ENCODE data around the gene PFDN2. TPM values are rescaled to one million over a fixed set of nuclear protein-coding genes. Genes with fewer than 3 reads are reported as not detected.

The PFDN2 gene
- total and polyA plus RNA-seq, 10 donors, result 14.9 to 140 (median 42.5) TPM

GRCh38 chr1:161095230-161095629, 22.6 kb downstream of the PFDN2 start:
- H3K27me3 ChIP-seq (replicated peaks in 1 of 7), result no peaks in the 10 kb centered on the region
- no peak overlapping the region for H3K4me3 ChIP-seq
- H3K4me1 ChIP-seq, result peaks cover 15 to 37% (median 32%) of the 10 kb centered on the region in 6 donors
- DNase-seq, result no peak
- no peak for TF ChIP-seq CTCF (IDR thresholded peaks at IDR 0.05 in 8 of 11, conservative IDR thresholded peaks at IDR 0.05 in 3 of 11)
- no peak for TF ChIP-seq POLR2A (IDR thresholded peaks at IDR 0.05)
- TF ChIP-seq POLR2AphosphoS5 (IDR thresholded peaks at IDR 0.05), result no peak
- no peak overlapping the region for H3K27ac ChIP-seq
- intact Hi-C loops (cut with DNase I; ENCODE audit: low total_unique reads), result loop anchor here (5.0 to 10.0 kb wide), 2 partner anchors 50 to 98 kb away; partner anchors contain the start of gene USF1
- WGBS, 5 donors, result 87 to 93% (median 90%) methylated on average over 6 of the region's 6 CpGs
- peaks cover 0 to 11% (median 3%) of the 10 kb centered on the region in 6 donors for H3K36me3 ChIP-seq
- H3K9me3 ChIP-seq, result no peaks in the 10 kb centered on the region

GRCh38 chr1:161094481-161094880, 23.4 kb downstream of the PFDN2 start:
- peaks cover 0 to 4% (median 0%) of the 10 kb centered on the region in 6 donors for H3K36me3 ChIP-seq
- H3K27me3 ChIP-seq (replicated peaks in 1 of 7), result no peaks in the 10 kb centered on the region
- no peak overlapping the region for H3K4me3 ChIP-seq
- DNase-seq, result no peak
- intact Hi-C loops (cut with DNase I; ENCODE audit: low total_unique reads), result loop anchor here (10.0 kb wide), 1 partner anchor 50 kb away; the partner anchor contains the start of gene USF1
- H3K27ac ChIP-seq, result no peak overlapping the region
- TF ChIP-seq POLR2A (IDR thresholded peaks at IDR 0.05) (no peak), POLR2AphosphoS5 (IDR thresholded peaks at IDR 0.05) (no peak), CTCF (IDR thresholded peaks at IDR 0.05 in 8 of 11, conservative IDR thresholded peaks at IDR 0.05 in 3 of 11) (no peak)
- peaks cover 15 to 37% (median 32%) of the 10 kb centered on the region in 6 donors for H3K4me1 ChIP-seq
- no peaks in the 10 kb centered on the region for H3K9me3 ChIP-seq
- 91 to 98% (median 97%) methylated on average over 14 of the region's 14 CpGs for WGBS, 5 donors

- no peaks in the 10 kb centered on the region for H3K36me3 ChIP-seq
- DNase-seq, result no peak
- no peak overlapping the region for H3K4me3 ChIP-seq
- no peak overlapping the region for H3K27ac ChIP-seq
- TF ChIP-seq POLR2AphosphoS5 (IDR thresholded peaks at IDR 0.05) (no peak), POLR2A (IDR thresholded peaks at IDR 0.05) (no peak), CTCF (IDR thresholded peaks at IDR 0.05 in 8 of 11, conservative IDR thresholded peaks at IDR 0.05 in 3 of 11) (no peak)
- WGBS, 5 donors, result 80 to 90% (median 84%) methylated on average over 3 of the region's 3 CpGs
- no peaks in the 10 kb centered on the region for H3K9me3 ChIP-seq
- intact Hi-C loops (cut with DNase I; ENCODE audit: low total_unique reads), result loop anchor here (10.0 kb wide), 1 partner anchor 48 kb away; the partner anchor contains the start of gene USF1
- H3K4me1 ChIP-seq, result peaks cover 5 to 27% (median 16%) of the 10 kb centered on the region in 6 donors
- H3K27me3 ChIP-seq (replicated peaks in 1 of 7), result no peaks in the 10 kb centered on the region
These were observed 25.2 kb downstream of the PFDN2 start for GRCh38 chr1:161092621-161093028.

GRCh38 chr1:161091796-161092507, 25.9 kb downstream of the PFDN2 start:
- H3K4me3 ChIP-seq, result no peak overlapping the region
- no peaks in the 10 kb centered on the region for H3K36me3 ChIP-seq
- WGBS, 5 donors, result 92 to 98% (median 96%) methylated on average over 7 of the region's 7 CpGs
- H3K4me1 ChIP-seq, result peaks cover under 1 to 20% (median 10%) of the 10 kb centered on the region in 6 donors
- no peaks in the 10 kb centered on the region for H3K27me3 ChIP-seq (replicated peaks in 1 of 7)
- no peak overlapping the region for H3K27ac ChIP-seq
- TF ChIP-seq POLR2AphosphoS5 (IDR thresholded peaks at IDR 0.05), result no peak
- no peak for TF ChIP-seq POLR2A (IDR thresholded peaks at IDR 0.05)
- no peak for TF ChIP-seq CTCF (IDR thresholded peaks at IDR 0.05 in 8 of 11, conservative IDR thresholded peaks at IDR 0.05 in 3 of 11)
- DNase-seq, result no peak
- H3K9me3 ChIP-seq, result no peaks in the 10 kb centered on the region
- intact Hi-C loops (cut with DNase I; ENCODE audit: low total_unique reads), result loop anchor here (10.0 kb wide), 1 partner anchor 47 kb away; the partner anchor contains the start of gene USF1
